Neural crest cell (in vitro differentiated cells): ENCODE measurements around the gene FBRSL1. TPM values are rescaled to one million over a fixed set of nuclear protein-coding genes. Genes with fewer than 3 reads are reported as not detected.

ENCODE experiments used
- DNase-seq: peaks from one replicate; pipeline ENCODE4 v3.0.0; 2021; ENCODE audit warnings: low read depth, mixed read lengths, low spot score
- H3K27ac Mint-ChIP-seq: one replicate; pipeline ENCODE4 v1.8.0; 2021; ENCODE audit warnings: mild to moderate bottlenecking, mixed read lengths; ENCODE audit not compliant: unreplicated experiment
- H3K27me3 Mint-ChIP-seq: 2 replicates; pipeline ENCODE4 v1.8.0; 2021; ENCODE audit warnings: low read depth, mild to moderate bottlenecking, mixed read lengths
- H3K36me3 Mint-ChIP-seq: 2 replicates; pipeline ENCODE4 v1.8.0; 2021; ENCODE audit warnings: low read depth, mild to moderate bottlenecking, mixed read lengths
- H3K4me1 Mint-ChIP-seq: 2 replicates; pipeline ENCODE4 v1.8.0; 2021; ENCODE audit warnings: mixed read lengths
- H3K4me3 Mint-ChIP-seq: one replicate; pipeline ENCODE4 v1.8.0; 2021; ENCODE audit warnings: mild to moderate bottlenecking, mixed read lengths
- H3K9me3 Mint-ChIP-seq: 2 replicates; pipeline ENCODE4 v1.8.0; 2021; ENCODE audit warnings: mixed read lengths
- total RNA-seq: library from RNA; stranded (reverse); gene quantifications from 2 replicates; pipeline ENCODE4 v1.2.1, GENCODE V29; 2021
- TF ChIP-seq, protein P1 (sequence below): fragments of 200-600 bp; sonication (generic); conservative IDR thresholded peaks from 2 replicates; pipeline ENCODE4 v1.5.0; 2021; ENCODE audit warnings: antibody characterized with exemption, mild to moderate bottlenecking

Gene FBRSL1
- total RNA-seq, 1 donor from 2014 or later, result 118 TPM

DNA sequence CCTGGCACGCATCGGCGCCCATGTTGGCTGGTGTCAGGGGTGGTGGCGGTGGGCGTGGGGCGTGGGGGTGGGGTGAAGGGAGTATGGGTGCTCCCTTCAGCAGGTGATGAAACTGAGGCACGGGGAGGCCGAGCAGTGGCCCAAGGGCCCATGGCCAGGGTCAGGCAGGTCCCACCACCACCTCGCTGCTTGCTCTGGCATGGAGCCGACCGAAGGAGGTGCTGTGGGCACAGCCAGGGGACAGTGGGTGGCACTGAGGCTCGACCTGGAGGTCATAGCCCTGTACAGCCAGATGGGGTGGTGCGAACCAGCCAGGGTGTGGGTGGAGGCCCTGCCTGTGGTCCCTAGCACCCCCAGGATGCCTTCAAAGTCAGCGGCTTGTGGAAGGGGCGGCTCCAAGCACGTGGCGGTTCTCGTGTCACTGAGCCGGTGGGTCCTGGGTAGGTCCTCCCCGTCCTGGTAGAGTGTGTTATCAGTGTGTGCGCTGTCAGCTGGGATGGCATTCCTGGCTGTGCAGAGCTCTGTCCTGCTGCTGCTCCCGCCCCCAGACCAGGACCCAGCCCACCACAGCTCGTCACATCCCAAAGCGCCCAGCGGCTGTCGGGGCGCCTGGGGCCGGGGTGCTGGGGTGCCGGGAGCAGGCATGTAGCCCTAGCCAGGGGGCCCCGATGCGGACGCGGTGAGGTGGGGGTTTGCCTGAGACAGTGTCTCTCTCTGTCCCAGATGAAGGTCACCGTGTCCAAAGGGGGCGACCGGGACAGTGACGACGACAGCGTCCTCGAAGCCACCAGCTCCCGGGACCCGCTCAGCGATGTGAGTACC lies 35.3 kb downstream of the FBRSL1 start:
- Mint-ChIP-seq H3K27ac (no peak overlapping the region), H3K27me3 (no peaks in the 10 kb centered on the region), H3K4me1 (no peaks in the 10 kb centered on the region), H3K4me3 (no peak overlapping the region), H3K9me3 (no peaks in the 10 kb centered on the region), H3K36me3 (peaks cover 3% of the 10 kb centered on the region)
- TF ChIP-seq, protein P1, sequence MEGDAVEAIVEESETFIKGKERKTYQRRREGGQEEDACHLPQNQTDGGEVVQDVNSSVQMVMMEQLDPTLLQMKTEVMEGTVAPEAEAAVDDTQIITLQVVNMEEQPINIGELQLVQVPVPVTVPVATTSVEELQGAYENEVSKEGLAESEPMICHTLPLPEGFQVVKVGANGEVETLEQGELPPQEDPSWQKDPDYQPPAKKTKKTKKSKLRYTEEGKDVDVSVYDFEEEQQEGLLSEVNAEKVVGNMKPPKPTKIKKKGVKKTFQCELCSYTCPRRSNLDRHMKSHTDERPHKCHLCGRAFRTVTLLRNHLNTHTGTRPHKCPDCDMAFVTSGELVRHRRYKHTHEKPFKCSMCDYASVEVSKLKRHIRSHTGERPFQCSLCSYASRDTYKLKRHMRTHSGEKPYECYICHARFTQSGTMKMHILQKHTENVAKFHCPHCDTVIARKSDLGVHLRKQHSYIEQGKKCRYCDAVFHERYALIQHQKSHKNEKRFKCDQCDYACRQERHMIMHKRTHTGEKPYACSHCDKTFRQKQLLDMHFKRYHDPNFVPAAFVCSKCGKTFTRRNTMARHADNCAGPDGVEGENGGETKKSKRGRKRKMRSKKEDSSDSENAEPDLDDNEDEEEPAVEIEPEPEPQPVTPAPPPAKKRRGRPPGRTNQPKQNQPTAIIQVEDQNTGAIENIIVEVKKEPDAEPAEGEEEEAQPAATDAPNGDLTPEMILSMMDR, result no peak
- DNase-seq, result no peak

DNA sequence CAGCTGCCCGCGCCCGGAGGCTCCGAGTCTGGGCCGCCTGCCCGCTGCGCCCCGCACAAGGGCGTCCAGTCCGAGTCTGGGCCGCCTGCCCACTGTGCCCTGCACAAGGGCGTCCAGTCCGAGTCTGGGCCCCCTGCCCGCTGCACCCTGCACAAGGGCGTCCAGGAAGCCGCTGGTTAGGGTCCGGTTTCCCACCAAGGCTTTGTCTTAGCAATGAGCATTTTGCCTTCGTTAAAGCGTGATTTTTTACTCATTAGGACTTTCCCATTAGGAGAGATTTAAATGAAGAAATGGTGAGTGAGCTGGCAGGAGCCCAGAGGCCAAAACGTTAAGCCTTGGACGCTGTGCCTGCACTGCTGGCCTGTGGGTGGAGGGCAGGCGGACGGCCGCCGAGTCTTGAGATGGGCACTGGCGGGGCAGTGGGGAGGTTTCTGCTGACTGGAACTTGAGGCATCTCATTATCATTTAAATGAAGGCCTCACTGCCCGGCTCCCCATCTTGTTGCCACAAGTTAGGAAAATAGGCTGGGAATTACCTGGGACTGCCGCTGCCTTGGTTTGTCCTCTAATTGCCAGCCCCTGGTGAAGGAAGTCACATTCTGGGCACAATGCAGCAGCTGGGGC lies 36.0 kb downstream of the FBRSL1 start:
- Mint-ChIP-seq H3K4me1 (no peaks in the 10 kb centered on the region), H3K9me3 (no peaks in the 10 kb centered on the region), H3K27me3 (no peaks in the 10 kb centered on the region), H3K36me3 (peaks cover 3% of the 10 kb centered on the region), H3K4me3 (no peak overlapping the region), H3K27ac (no peak overlapping the region)
- DNase-seq, result no peak
- TF ChIP-seq, protein P1, result no peak

DNA sequence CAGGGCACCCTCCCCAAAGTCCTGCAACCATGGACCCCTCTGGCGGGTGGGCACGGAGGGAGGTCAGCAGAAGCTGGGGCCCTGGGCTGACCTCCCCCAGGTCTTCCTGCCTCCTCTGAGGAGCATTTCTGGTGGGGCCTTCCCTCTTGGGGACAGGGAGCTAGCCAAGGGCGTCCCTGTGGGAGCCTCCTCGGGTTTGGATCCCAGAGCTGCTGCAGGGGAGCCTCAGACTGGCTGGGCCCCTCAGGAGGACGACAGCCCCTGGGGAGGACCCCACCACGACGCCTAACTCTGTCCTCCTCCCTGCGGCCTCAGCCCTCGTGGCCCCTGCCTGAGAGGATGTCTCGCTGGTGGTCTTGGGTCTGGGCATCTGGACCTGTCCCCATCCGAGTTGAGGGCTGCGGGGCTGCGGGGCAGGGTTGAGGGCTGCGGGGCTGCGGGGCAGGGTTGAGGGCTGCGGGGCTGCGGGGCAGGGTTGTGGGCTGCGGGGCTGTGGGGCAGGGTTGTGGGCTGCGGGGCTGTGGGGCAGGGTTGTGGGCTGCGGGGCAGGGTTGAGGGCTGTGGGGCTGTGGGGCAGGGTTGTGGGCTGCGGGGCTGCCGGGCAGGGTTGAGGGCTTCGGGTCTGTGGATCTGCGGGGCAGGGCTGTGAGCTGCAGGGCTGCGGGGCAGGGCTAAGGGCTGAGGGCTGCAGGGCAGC lies 37.4 kb downstream of the FBRSL1 start:
- H3K9me3 Mint-ChIP-seq, result peaks cover 2% of the 10 kb centered on the region
- H3K36me3 Mint-ChIP-seq, result peaks cover 9% of the 10 kb centered on the region
- no peaks in the 10 kb centered on the region for H3K4me1 Mint-ChIP-seq
- no peaks in the 10 kb centered on the region for H3K27me3 Mint-ChIP-seq
- H3K4me3 Mint-ChIP-seq, result no peak overlapping the region
- no peak overlapping the region for H3K27ac Mint-ChIP-seq
- TF ChIP-seq, protein P1, result no peak
- DNase-seq, result no peak

DNA sequence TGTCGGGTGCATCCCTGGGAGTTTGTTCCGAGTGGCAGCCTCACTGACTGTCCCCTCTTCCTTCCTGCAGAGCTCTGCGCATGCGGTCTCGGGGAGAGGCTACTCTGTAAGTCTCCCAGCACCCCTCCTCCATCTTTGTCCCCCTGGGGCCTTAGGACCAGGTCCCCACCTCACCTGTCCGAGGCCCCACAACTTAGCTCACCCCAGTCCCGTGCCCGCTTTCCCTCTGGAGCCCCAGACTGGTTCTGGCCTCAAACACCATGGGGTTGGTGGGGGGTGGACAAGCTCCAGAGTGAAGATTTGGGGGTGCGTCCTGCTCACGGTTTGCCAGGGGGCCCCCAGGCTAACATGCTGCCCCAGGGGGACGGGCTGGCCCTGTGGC lies 37.9 kb downstream of the FBRSL1 start:
- TF ChIP-seq, protein P1, result no peak
- Mint-ChIP-seq H3K27ac (no peak overlapping the region), H3K9me3 (peaks cover 2% of the 10 kb centered on the region), H3K36me3 (peaks cover 9% of the 10 kb centered on the region), H3K27me3 (no peaks in the 10 kb centered on the region), H3K4me3 (no peak overlapping the region), H3K4me1 (no peaks in the 10 kb centered on the region)
- DNase-seq, result no peak

DNA sequence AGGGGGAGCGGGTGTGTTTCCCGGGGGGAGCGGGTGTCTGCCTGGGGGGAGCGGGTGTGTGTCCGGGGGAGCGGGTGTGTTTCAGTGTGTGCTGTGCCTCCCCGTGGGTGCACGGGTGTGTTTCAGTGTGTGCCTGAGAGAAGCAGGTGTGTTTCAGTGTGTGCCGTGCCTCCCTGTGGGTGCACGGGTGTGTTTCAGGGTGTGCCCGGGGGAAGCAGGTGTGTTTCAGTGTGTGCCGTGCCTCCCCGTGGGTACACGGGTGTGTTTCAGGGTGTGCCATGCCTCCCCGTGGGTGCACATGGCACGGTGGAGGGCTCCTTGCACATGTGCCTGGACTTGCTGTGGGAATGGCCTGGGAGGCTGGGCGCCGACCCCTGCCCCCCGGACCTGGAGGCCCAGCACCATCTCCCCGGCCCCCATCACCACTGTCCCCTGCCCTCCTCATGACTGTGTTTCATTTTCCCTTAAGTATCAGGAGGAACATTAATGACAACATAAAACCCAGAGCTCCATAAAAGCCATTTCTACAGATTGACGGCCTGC lies 38.7 kb downstream of the FBRSL1 start:
- H3K36me3 Mint-ChIP-seq, result peaks cover 13% of the 10 kb centered on the region
- no peaks in the 10 kb centered on the region for H3K27me3 Mint-ChIP-seq
- TF ChIP-seq, protein P1, result no peak
- H3K4me1 Mint-ChIP-seq, result no peaks in the 10 kb centered on the region
- H3K27ac Mint-ChIP-seq, result no peak overlapping the region
- no peak for DNase-seq
- no peak overlapping the region for H3K4me3 Mint-ChIP-seq
- peaks cover 2% of the 10 kb centered on the region for H3K9me3 Mint-ChIP-seq
